Loucy (cell line): Measurements from ENCODE around the gene COL25A1.

Source experiments
- CTCF ChIP-seq: fragments of 200-600 bp; sonication (generic); conservative IDR thresholded peaks from 2 replicates; pipeline ENCODE4 v1.5.1; 2014; ENCODE audit warnings: mild to moderate bottlenecking, antibody characterized with exemption, low read length
- EZH2phosphoT487 ChIP-seq: fragments of 200-600 bp; IDR thresholded peaks from 2 replicates; pipeline ENCODE4 v1.6.1; 2018; ENCODE audit warnings: antibody characterized with exemption, mild to moderate bottlenecking, moderate library complexity, borderline replicate concordance

GRCh38 chr4:109266236-109266635 is 36.2 kb downstream of the COL25A1 start:
- TF ChIP-seq CTCF, result no peak
- TF ChIP-seq EZH2phosphoT487, result no peak
